Parathyroid adenoma (tissue), 2 donors: ENCODE results near the gene MAN1A1.

Source experiments
- H2AFZ ChIP-seq: fragments of 300-600 bp; sonication (generic); one replicate; pipeline ENCODE4 v1.7.0; 2017; ENCODE audit warnings: antibody characterized with exemption, mild to moderate bottlenecking
- H3K27ac ChIP-seq: fragments of 300-600 bp; sonication (generic); one replicate; pipeline ENCODE4 v1.7.0; 2017
- H3K27me3 ChIP-seq: fragments of 300-600 bp; sonication (generic); one replicate; pipeline ENCODE4 v1.7.0; 2017; ENCODE audit warnings: low read length; ENCODE audit not compliant: control insufficient read depth, insufficient read depth
- H3K36me3 ChIP-seq: fragments of 300-600 bp; sonication (generic); one replicate; pipeline ENCODE4 v1.7.0; 2017; ENCODE audit warnings: low read length; ENCODE audit not compliant: control insufficient read depth, insufficient read depth
- H3K4me1 ChIP-seq: fragments of 300-600 bp; sonication (generic); one replicate; pipeline ENCODE4 v1.7.0; 2017; ENCODE audit warnings: control low read depth
- H3K4me2 ChIP-seq: fragments of 300-600 bp; sonication (generic); one replicate; pipeline ENCODE4 v1.7.0; 2017; ENCODE audit warnings: low read length
- H3K4me3 ChIP-seq: fragments of 300-600 bp; sonication (generic); one replicate; pipeline ENCODE4 v1.7.0; 2017; ENCODE audit warnings: low read depth, low read length
- H3K79me2 ChIP-seq: fragments of 300-600 bp; sonication (generic); one replicate; pipeline ENCODE4 v1.7.0; 2017; ENCODE audit warnings: control low read depth
- H3K9ac ChIP-seq: fragments of 300-600 bp; sonication (generic); one replicate; pipeline ENCODE4 v1.7.0; 2017; ENCODE audit warnings: mild to moderate bottlenecking
- H3K9me3 ChIP-seq: fragments of 300-600 bp; sonication (generic); one replicate; pipeline ENCODE4 v1.7.0; 2017; ENCODE audit warnings: low read length; ENCODE audit not compliant: control insufficient read depth
- CTCF ChIP-seq: fragments of 300-600 bp; sonication (generic); IDR thresholded peaks from one replicate; pipeline ENCODE4 v1.7.0; 2017; ENCODE audit warnings: antibody characterized with exemption, mild to moderate bottlenecking
- donor health status: primary hyperparathyroidism.

Gene MAN1A1

GRCh38 chr6:119277052-119277451 lies 72.5 kb downstream of the MAN1A1 start:
- Histone ChIP-seq H3K4me3 (no peak overlapping the region), H3K9ac (no peak overlapping the region), H3K4me1 (no peaks in the 10 kb centered on the region), H3K27me3 (no peaks in the 10 kb centered on the region), H3K9me3 (no peaks in the 10 kb centered on the region), H2AFZ (no peak overlapping the region), H3K79me2 (no peaks in the 10 kb centered on the region), H3K4me2 (no peak overlapping the region), H3K36me3 (no peaks in the 10 kb centered on the region), H3K27ac (no peak overlapping the region)
- TF ChIP-seq CTCF: no peak

GRCh38 chr6:119276211-119276610 lies 73.3 kb downstream of the MAN1A1 start:
- H3K36me3 ChIP-seq: no peaks in the 10 kb centered on the region
- H3K27ac ChIP-seq: no peak overlapping the region
- TF ChIP-seq CTCF: no peak

GRCh38 chr6:119274197-119274595 lies 75.4 kb downstream of the MAN1A1 start:
- no peaks in the 10 kb centered on the region for H3K9me3 ChIP-seq
- H3K4me1 ChIP-seq: no peaks in the 10 kb centered on the region
- H2AFZ ChIP-seq: no peak overlapping the region
- no peaks in the 10 kb centered on the region for H3K79me2 ChIP-seq
- H3K4me2 ChIP-seq: no peak overlapping the region
- no peaks in the 10 kb centered on the region for H3K27me3 ChIP-seq
- no peak for TF ChIP-seq CTCF
- no peak overlapping the region for H3K9ac ChIP-seq
- H3K36me3 ChIP-seq: no peaks in the 10 kb centered on the region
- no peak overlapping the region for H3K4me3 ChIP-seq
- no peak overlapping the region for H3K27ac ChIP-seq

More at GRCh38 chr6:119276211-119276610, 73.3 kb downstream of the MAN1A1 start:
- Histone ChIP-seq H3K4me1 (no peaks in the 10 kb centered on the region), H3K4me3 (no peak overlapping the region), H3K9ac (no peak overlapping the region), H2AFZ (no peak overlapping the region), H3K27me3 (no peaks in the 10 kb centered on the region), H3K79me2 (no peaks in the 10 kb centered on the region), H3K4me2 (no peak overlapping the region), H3K9me3 (no peaks in the 10 kb centered on the region)

DNA sequence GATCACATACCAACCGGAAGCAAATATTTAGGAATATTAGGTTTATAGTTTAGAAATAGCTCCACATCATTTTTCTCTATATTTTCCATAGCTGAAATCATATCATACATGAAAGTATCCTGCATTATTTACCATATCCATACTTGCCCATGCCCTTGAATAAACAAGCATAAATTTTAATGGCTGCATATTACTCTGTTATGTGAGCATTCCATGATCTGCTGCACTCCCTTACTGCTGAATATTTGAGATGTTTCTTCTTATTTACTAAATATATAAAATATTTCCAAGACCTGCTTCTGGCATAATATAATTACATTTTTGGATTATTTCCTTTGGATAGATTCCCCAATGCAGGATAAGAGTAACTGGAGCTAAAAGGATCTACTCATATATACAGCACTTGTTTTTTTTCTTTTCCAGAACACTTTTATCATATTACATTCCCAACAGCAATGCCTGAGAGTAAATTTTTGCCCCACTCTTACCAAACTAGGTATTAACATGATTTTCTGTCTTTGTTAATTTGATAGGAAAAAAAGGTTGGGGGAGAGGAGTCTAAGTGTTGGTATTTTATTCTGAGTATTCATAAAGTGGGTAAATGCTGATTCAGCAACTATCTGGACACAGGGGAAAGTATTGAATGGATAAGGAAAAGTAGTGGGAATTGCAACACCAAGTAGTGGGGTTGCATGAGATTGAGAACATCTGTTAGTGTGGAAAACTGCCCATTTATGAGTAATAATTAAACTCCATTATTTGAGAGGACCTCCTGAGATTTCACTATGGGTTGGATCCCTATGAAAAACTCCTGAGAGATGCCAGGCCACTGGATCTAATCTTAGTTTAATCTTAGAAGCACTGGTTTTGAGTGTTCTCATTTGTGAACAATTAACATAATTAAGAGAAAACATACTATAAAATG lies 76.0 kb downstream of the MAN1A1 start:
- H3K9ac ChIP-seq: no peak overlapping the region
- H3K27me3 ChIP-seq: no peaks in the 10 kb centered on the region
- no peaks in the 10 kb centered on the region for H3K9me3 ChIP-seq
- no peaks in the 10 kb centered on the region for H3K36me3 ChIP-seq
- no peak for TF ChIP-seq CTCF
- H3K27ac ChIP-seq: no peak overlapping the region
- H3K4me3 ChIP-seq: no peak overlapping the region
- H3K79me2 ChIP-seq: no peaks in the 10 kb centered on the region
- H2AFZ ChIP-seq: no peak overlapping the region
- no peaks in the 10 kb centered on the region for H3K4me1 ChIP-seq
- no peak overlapping the region for H3K4me2 ChIP-seq

DNA sequence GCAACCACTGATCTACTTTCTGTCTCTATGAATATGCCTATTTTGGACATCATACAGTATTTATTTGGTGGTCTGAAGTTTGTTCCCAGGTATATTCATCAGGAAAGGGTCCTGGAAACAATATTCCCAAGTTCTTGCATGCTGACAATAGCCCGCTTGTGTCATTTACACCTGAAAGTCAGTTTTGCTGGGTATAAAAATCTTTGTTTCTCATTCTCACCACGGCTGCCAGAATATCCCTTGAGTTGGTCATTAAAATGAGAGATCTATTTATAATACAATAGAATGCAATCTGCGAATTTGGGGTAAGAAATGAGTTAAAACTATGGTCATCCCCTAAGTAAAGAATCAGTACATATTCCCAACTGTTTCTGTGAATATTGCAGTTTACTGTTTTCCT lies 79.0 kb downstream of the MAN1A1 start:
- TF ChIP-seq CTCF: no peak
- Histone ChIP-seq H2AFZ (no peak overlapping the region), H3K4me1 (no peaks in the 10 kb centered on the region), H3K79me2 (no peaks in the 10 kb centered on the region), H3K4me3 (no peak overlapping the region), H3K27me3 (no peaks in the 10 kb centered on the region), H3K36me3 (no peaks in the 10 kb centered on the region), H3K9me3 (no peaks in the 10 kb centered on the region), H3K27ac (no peak overlapping the region), H3K4me2 (no peak overlapping the region), H3K9ac (no peak overlapping the region)
